Neuronal stem cell (in vitro differentiated cells): ENCODE data around the gene NBDY.

Experiments
- DNase-seq: peaks from one replicate; pipeline ENCODE4 v3.0.0-alpha.2; 2013; ENCODE audit warnings: low spot score
- H2AFZ ChIP-seq: one replicate; pipeline ENCODE4 v1.6.1; 2013; ENCODE audit warnings: mild to moderate bottlenecking, low read length, inconsistent platforms
- H2AK5ac ChIP-seq: 2 replicates; pipeline ENCODE4 v1.6.1; 2013; ENCODE audit warnings: low read depth, mild to moderate bottlenecking, inconsistent platforms, low read length, moderate library complexity, mixed read lengths
- H2BK120ac ChIP-seq: 2 replicates; pipeline ENCODE4 v1.6.1; 2013; ENCODE audit warnings: low read depth, mild to moderate bottlenecking, inconsistent platforms, low read length, moderate library complexity, mixed read lengths
- H2BK12ac ChIP-seq: one replicate; pipeline ENCODE4 v1.6.1; 2013; ENCODE audit warnings: low read length, inconsistent platforms
- H2BK15ac ChIP-seq: 2 replicates; pipeline ENCODE4 v1.6.1; 2013; ENCODE audit warnings: mild to moderate bottlenecking, low read length, inconsistent platforms, mixed read lengths
- H2BK5ac ChIP-seq: one replicate; pipeline ENCODE4 v1.6.1; 2013; ENCODE audit warnings: inconsistent platforms, mild to moderate bottlenecking, low read length, moderate library complexity
- H3K14ac ChIP-seq: one replicate; pipeline ENCODE4 v1.6.1; 2013; ENCODE audit warnings: low read length, inconsistent platforms
- H3K18ac ChIP-seq: 2 replicates; pipeline ENCODE4 v1.6.1; 2013; ENCODE audit warnings: low read length, inconsistent platforms
- H3K23ac ChIP-seq: 2 replicates; pipeline ENCODE4 v1.6.1; 2013; ENCODE audit warnings: low read depth, mild to moderate bottlenecking, mixed read lengths, low read length, inconsistent platforms; ENCODE audit not compliant: poor library complexity
- H3K27ac ChIP-seq: replicated peaks from 3 replicates; pipeline ENCODE4 v1.5.1; 2013; ENCODE audit warnings: low read length, inconsistent platforms
- H3K27me3 ChIP-seq, 3 experiments: 2 replicates each; pipeline ENCODE4 v1.6.1; 2013; ENCODE audit warnings: low read length in 3 of 3, mild to moderate bottlenecking in 2 of 3, inconsistent platforms in 1 of 3, low read depth in 1 of 3, mixed read lengths in 1 of 3, moderate library complexity in 1 of 3; ENCODE audit not compliant: control insufficient read depth in 3 of 3, insufficient read depth in 3 of 3
- H3K36me3 ChIP-seq, 2 donors: replicated peaks in 1 of 2; 2 replicates each; pipeline ENCODE4 v1.6.1; 2013; ENCODE audit warnings: low read length in 2 of 2; ENCODE audit not compliant: control insufficient read depth in 2 of 2, insufficient read depth in 2 of 2
- H3K4ac ChIP-seq: 2 replicates; pipeline ENCODE4 v1.6.1; 2013; ENCODE audit warnings: inconsistent platforms, mild to moderate bottlenecking, low read length, moderate library complexity
- H3K4me1 ChIP-seq, 2 donors: 1 replicate in 1 of 2; 2 replicates in 1 of 2; pipeline ENCODE4 v1.6.1; 2013; ENCODE audit warnings: low read length in 2 of 2, low read depth in 1 of 2; ENCODE audit not compliant: control insufficient read depth in 2 of 2, insufficient read depth in 1 of 2
- H3K4me2 ChIP-seq: one replicate; pipeline ENCODE4 v1.6.1; 2013; ENCODE audit warnings: mild to moderate bottlenecking, low read length, inconsistent platforms; ENCODE audit not compliant: insufficient read depth, poor library complexity, severe bottlenecking
- H3K4me3 ChIP-seq, 2 donors: 2 replicates each; pipeline ENCODE4 v1.5.1; 2013; ENCODE audit warnings: low read length in 2 of 2, mild to moderate bottlenecking in 2 of 2, inconsistent platforms in 1 of 2, moderate library complexity in 1 of 2
- H3K79me1 ChIP-seq: one replicate; pipeline ENCODE4 v1.6.1; 2013; ENCODE audit warnings: low read depth, mild to moderate bottlenecking, inconsistent platforms, low read length, moderate library complexity
- H3K9ac ChIP-seq: one replicate; pipeline ENCODE4 v1.6.1; 2013; ENCODE audit warnings: mild to moderate bottlenecking, low read depth, low read length, inconsistent platforms; ENCODE audit not compliant: poor library complexity
- H3K9me3 ChIP-seq, 2 donors: replicated peaks in 1 of 2; 2 replicates each; pipeline versions ENCODE3 to v1.6.1; 2013; ENCODE audit warnings: low read length in 2 of 2, mild to moderate bottlenecking in 2 of 2, inconsistent platforms in 1 of 2, low read depth in 1 of 2, mixed read lengths in 1 of 2, moderate library complexity in 1 of 2; ENCODE audit not compliant: control insufficient read depth in 2 of 2, insufficient read depth in 1 of 2
- H4K8ac ChIP-seq: one replicate; pipeline ENCODE4 v1.6.1; 2013; ENCODE audit warnings: low read depth, mild to moderate bottlenecking, inconsistent platforms, low read length, moderate library complexity
- H4K91ac ChIP-seq: one replicate; pipeline ENCODE4 v1.6.1; 2013; ENCODE audit warnings: low read length, low read depth, mild to moderate bottlenecking, inconsistent platforms; ENCODE audit not compliant: poor library complexity
- WGBS, 2 donors: extraction: QIAGEN DNeasy Blood & Tissue Kit; methylation state at CpG; one replicate each; pipeline ENCODE4 v1.1.7; 2013; ENCODE audit warnings: missing lambda C conversion rate in 2 of 2, mixed read lengths in 1 of 2; ENCODE audit not compliant: insufficient read length in 2 of 2, insufficient replicate concordance in 1 of 2; ENCODE audit errors: extremely low coverage in 2 of 2; 5-methylcytosine and 5-hydroxymethylcytosine counted together

NBDY gene

DNA sequence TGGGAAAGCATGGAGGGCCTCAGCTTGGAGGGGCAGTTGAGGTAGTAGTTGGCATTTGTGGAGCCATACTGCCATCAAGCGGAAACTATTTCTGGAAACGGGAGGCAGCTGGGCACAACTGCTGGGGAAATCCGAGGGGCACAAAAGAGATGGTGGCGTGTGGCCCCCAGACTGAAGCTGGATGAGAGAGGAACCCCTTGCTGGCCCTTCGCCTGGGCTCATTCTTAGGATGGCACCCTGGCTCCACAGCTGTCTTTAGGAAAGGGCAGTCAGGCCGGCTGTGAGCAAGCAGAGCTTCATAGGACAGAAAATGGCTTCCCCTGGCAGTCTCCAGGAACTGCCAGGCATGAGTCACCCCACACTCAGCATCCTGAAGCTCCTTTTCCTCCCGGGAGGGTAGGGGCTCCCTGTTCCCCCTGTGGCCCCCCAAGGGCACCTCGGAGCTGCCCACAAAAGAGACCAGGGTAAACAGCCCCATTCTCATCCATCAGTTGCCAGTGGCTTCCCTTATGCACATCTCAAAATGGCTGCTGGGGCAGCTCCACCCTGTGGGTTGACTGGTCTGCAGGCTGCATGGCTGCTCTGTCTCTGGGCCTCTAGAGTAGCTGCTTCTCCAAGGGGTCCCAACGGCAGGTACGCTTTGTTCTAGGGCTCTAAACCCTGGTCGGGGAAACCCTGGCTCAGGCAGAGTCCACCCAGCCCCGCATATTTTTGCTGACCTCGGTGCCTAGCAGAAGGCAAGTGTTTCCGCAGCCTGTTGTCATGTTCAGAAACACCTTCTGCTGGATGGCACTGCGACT is 64.7 kb downstream of the NBDY start:
- Histone ChIP-seq H2AFZ (no peak overlapping the region), H3K4me2 (no peak overlapping the region), H3K4ac (no peak overlapping the region), H3K18ac (no peak overlapping the region), H2BK120ac (no peak overlapping the region), H4K91ac (no peak overlapping the region), H2AK5ac (no peak overlapping the region), H4K8ac (no peak overlapping the region), H3K23ac (no peak overlapping the region), H3K36me3 (peaks cover 3 to 30% of the 10 kb centered on the region in 2 donors), H3K79me1 (no peaks in the 10 kb centered on the region), H2BK12ac (no peak overlapping the region), H3K9me3 (no peaks in the 10 kb centered on the region), H3K9ac (no peak overlapping the region), H3K27me3 (peaks cover 0 to 14% (median 0%) of the 10 kb centered on the region in 3 experiments), H2BK5ac (no peak overlapping the region), H3K27ac (no peak overlapping the region), H3K4me1 (no peaks in the 10 kb centered on the region), H2BK15ac (no peak overlapping the region), H3K4me3 (no peak overlapping the region), H3K14ac (no peak overlapping the region)
- no peak for DNase-seq
- no CpG with 5 or more reads among the region's 15 CpGs for WGBS, 2 donors

DNA sequence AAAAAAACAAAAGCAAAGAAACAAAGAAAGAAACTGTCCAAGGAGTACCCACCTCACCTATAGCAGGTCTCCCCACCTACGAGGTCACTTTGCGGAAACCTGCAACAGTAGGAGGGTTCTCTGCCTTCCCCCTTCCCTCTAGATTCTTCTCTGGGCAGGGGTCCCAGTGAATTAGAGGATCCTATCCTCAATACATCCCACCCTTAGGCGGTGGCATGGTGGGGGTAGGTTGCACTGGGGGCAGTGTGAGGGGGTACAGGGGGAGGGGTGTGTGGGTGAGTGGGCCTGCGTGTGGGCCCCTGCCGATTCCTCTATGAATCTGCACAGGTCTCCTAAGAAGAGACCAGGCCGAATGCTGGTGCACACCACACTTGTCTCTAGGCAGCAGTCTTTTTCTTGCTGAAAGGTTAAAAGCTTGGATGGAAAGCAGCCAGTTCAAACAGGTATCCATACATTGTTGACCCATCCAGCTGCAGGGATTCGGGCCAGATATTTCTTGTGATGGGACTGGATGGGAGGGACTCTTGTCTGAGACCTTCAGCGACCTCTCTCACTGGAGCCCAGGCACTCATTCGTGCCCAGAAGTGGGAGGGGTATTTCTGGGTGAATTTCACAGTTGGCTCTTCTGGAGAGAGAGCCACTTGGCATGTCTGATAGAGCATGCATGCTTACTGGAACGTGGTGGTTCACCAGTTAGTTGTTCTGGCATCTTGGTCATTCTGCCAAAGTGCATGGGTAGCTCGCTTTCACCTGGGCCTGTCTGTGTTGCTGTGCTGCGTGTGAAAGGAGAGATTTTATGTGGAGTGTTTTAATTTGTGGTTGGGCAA is 65.6 kb downstream of the NBDY start:
- Histone ChIP-seq H2BK5ac (no peak overlapping the region), H3K4me2 (no peak overlapping the region), H3K4me1 (no peaks in the 10 kb centered on the region), H3K9me3 (no peaks in the 10 kb centered on the region), H3K18ac (no peak overlapping the region), H2AFZ (no peak overlapping the region), H3K27ac (no peak overlapping the region), H3K14ac (no peak overlapping the region), H3K23ac (no peak overlapping the region), H2AK5ac (no peak overlapping the region), H3K36me3 (peaks cover 3 to 25% of the 10 kb centered on the region in 2 donors), H4K8ac (no peak overlapping the region), H2BK12ac (no peak overlapping the region), H3K4ac (no peak overlapping the region), H3K4me3 (no peak overlapping the region), H3K9ac (no peak overlapping the region), H3K79me1 (no peaks in the 10 kb centered on the region), H2BK120ac (no peak overlapping the region), H4K91ac (no peak overlapping the region), H3K27me3 (peaks cover 0 to 11% (median 0%) of the 10 kb centered on the region in 3 experiments), H2BK15ac (no peak overlapping the region)
- WGBS, 2 donors = no CpG with 5 or more reads among the region's 12 CpGs
- no peak for DNase-seq

DNA sequence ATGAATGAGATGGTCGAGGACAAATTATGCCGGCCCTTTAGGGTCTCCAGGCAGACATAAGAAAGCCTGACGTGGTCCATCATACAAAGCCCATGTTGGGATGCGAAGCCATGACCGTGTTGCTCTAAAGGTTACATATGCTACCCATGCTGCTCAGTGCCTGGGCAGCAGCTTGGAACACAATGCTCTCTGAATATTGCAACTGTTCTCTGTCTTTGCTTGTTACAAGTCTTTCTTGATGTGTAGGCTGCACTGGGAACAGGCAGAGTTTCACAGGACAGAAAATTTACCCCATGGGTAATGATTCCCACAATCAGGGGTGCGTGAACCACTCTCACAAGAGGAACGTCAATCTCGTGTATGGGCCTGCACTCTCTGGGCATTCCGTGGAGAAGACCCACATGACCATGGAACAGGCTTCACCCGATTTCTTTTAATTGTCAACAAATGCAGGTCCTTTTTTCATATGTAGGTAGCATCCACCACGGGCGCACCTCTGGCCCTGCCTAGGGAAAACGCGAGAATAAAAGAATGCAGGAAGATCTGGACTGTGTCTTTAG is 66.3 kb downstream of the NBDY start:
- H3K79me1 ChIP-seq = no peaks in the 10 kb centered on the region
- H4K8ac ChIP-seq = no peak overlapping the region
- no peaks in the 10 kb centered on the region for H3K4me1 ChIP-seq
- no peak overlapping the region for H3K27ac ChIP-seq
- H3K4ac ChIP-seq = no peak overlapping the region
- no peak overlapping the region for H2BK12ac ChIP-seq
- no peak overlapping the region for H2AK5ac ChIP-seq
- H3K9me3 ChIP-seq = no peaks in the 10 kb centered on the region
- H3K14ac ChIP-seq = no peak overlapping the region
- peaks cover 3 to 17% of the 10 kb centered on the region in 2 donors for H3K36me3 ChIP-seq
- no peak overlapping the region for H3K4me3 ChIP-seq
- H2BK120ac ChIP-seq = no peak overlapping the region
- H3K4me2 ChIP-seq = no peak overlapping the region
- H2AFZ ChIP-seq = no peak overlapping the region
- DNase-seq = no peak
- H3K9ac ChIP-seq = no peak overlapping the region
- H3K27me3 ChIP-seq = peaks cover 0 to 11% (median 0%) of the 10 kb centered on the region in 3 experiments
- H2BK15ac ChIP-seq = no peak overlapping the region
- H3K23ac ChIP-seq = no peak overlapping the region
- no peak overlapping the region for H2BK5ac ChIP-seq
- no CpG with 5 or more reads among the region's 14 CpGs for WGBS, 2 donors
- no peak overlapping the region for H4K91ac ChIP-seq
- no peak overlapping the region for H3K18ac ChIP-seq
